GM08714 (cell line): ENCODE results near the gene PNLIPRP3.

Experiments used
- H3K4me3 ChIP-seq: fragments of 200-500 bp; sonication (Bioruptor generic); 2 replicates; pipeline ENCODE4 v1.5.1; 2014; ENCODE audit warnings: mild to moderate bottlenecking, low read length, inconsistent platforms
- ZNF274 ChIP-seq: IDR thresholded peaks from 2 replicates; pipeline ENCODE4 v1.6.1; 2012; ENCODE audit warnings: mild to moderate bottlenecking, low read depth, low read length

Gene PNLIPRP3

DNA sequence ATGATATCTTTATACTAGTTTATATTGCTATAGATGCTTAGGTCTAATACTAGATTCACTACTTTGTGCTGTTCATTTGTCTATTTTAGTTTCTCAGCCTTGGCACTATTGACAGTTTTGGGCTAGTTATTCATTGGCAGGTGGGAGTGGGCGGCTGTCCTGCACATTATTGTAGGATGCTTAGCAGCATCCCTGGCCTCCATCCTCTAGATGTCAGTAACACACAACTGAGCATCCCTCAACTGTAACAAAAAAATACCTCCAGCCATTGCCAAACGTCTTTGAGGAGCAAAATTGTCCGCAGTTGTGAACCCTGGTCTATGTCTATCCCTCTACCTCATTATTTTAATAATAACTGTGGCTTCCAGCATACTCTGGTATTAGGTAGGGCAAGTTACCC is 83.7 kb downstream of the PNLIPRP3 start:
- no peak for TF ChIP-seq ZNF274
- H3K4me3 ChIP-seq: no peak overlapping the region

DNA sequence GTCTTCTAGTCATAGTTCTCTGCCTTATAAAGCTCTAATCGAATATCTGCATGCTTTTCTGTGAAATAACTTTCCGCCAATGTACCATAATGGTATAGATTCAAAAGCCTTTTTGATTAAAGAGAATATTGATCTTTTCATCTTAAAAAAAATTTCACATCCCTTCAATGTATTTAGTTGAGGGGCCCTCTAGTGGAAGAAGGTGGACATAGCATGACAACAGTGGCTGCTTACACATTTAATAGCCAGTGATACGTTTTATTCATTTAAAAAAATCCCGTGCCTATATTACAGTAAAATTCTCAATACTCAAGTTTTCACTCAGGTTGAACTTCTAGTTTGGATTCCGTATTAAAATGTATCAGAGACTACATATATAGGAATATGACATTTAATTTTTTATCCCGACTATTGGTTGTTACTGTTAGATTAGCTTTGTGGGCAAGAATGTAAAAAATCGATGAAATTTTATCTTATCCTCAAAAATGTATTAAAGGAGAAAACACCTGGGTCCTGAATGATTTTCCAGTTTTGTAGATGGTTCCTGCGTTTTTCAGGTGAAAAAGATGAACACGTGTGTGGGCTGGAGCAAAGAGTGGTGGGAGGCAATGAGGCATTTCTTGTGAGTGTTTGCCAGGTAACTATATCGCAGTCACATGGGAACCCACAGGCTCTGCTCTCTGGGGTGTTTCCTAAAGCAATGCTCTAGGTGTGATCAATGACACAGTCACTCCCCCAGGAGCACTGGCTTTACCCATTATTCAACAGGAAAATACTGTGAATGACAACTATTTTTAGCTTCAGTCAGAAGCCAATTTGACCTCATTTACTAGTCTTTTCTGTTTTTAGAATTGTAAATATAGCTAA is 94.0 kb downstream of the PNLIPRP3 start:
- no peak overlapping the region for H3K4me3 ChIP-seq
- TF ChIP-seq ZNF274: no peak

DNA sequence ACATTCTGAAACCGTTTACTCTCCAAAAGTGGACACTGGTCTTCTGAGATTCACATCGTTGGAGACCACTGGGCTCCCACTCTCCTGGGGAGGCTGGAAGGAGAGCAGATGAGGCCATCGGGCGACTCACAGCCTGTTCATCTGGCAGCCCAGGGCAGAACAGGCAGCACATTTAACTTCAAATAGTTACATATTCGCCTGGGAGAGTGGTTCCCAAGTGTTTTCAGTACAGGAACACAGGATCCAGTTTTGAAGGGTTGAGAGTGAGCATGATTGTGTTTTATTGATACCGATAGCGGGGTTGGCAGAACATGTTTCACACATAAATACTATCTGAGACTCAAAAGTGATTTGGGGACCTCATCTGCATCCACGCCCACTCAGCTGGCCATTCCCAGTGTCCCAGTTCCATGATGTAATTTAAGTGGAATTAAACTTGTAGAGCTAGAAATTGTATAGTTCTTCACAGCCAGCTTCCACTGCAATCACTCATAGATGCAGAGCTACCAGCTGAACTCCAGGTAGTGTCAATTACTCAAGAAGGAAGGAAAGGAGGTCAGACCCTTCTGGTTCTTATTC is 95.2 kb downstream of the PNLIPRP3 start:
- H3K4me3 ChIP-seq: no peak overlapping the region
- TF ChIP-seq ZNF274: no peak

DNA sequence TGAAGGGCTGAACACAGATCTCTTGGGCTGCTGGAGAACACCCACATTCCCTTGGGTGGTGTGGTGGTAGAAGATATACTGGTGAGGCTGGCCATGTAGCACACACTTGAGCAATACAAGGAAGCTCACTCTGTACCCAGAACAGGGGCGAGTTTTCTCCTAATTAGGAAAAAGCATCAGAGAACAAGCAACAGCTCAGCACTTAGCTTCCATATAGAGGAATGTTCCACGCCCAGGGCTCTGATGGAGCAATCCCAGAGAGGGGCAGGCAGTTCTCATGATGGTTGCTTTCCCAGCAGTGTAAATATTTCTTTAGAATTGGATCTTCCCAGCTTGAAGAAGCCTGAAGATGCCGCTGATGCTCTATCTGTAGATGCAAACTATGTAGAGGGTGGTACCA is 97.1 kb downstream of the PNLIPRP3 start:
- no peak overlapping the region for H3K4me3 ChIP-seq
- no peak for TF ChIP-seq ZNF274

DNA sequence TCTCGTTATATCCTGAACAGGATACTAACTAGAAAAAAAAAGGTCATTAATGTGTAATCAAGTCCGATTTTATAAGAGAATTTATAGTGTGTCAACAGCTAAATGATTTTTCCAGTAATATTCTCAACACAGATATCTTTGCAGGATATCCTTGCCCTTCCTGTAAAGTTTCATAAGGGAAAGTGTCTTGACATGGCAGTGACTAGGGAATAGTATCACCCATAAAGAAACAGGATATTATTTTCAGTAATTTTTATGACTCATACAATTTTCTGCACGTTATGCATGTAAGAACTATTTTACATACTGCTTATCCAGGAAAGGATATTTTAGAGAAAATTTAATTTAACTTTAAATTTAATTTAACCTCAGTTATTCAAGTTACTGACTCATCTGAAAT is 98.6 kb downstream of the PNLIPRP3 start:
- H3K4me3 ChIP-seq: no peak overlapping the region
- no peak for TF ChIP-seq ZNF274
